Cardiac septum (tissue), 1 donor: ENCODE data around the gene NHLRC3. TPM values are rescaled to one million over a fixed set of nuclear protein-coding genes. Genes with fewer than 3 reads are reported as not detected.
"Not testable (repeated sequence)": the region's sequence is repeated elsewhere in the genome, so short reads cannot be mapped to it uniquely, and the experiment has no call there.

ENCODE experiments used
- DNase-seq: peaks from one replicate; pipeline ENCODE4 v3.0.0-alpha.2; 2020; ENCODE audit warnings: low spot score
- intact Hi-C: fragments of 100-400 bp; cut with DNase I; formaldehyde crosslinking; loops from one replicate; pipeline ENCODE4 v1.14.0; 2022
- total RNA-seq: library from RNA; stranded (reverse); fragmentation: NEBNext Ultra II Directional; extraction: Animal tissue kit (Norgen Biotek cat#: 25700); gene quantifications from one replicate; pipeline ENCODE4 v1.2.1, GENCODE V29; 2021
- donor health status: DM: no; HTN: no; CAD: no.

NHLRC3 gene
- total RNA-seq, 1 donor from 2014 or later: 13.2 TPM

DNA sequence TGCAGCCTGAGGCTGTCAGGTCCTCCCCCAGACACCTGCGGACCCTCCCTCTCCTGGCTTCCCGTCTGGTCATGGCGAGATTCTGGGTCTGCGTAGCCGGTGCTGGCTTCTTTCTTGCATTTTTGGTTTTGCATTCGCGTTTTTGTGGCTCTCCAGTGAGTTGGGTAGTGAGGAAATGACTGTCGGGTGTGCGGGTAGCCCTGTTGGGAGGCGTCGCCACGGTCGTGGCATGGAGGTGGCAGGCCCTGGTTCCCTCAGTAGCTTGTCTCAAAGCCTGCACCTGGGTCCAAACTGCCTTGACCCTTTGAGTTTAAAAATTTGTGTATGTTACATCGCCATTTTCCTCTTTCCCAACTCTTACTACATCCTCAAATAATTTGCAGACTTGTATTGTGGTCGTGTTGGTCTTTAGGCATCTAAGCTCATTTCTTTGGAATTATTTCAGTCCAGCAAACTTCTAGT is 344 bp downstream of the NHLRC3 start:
- no peak for DNase-seq
- intact Hi-C loops: loop anchor here (5.0 kb wide), 1 partner anchor 474 kb away; no protein-coding TSS in a partner anchor

DNA sequence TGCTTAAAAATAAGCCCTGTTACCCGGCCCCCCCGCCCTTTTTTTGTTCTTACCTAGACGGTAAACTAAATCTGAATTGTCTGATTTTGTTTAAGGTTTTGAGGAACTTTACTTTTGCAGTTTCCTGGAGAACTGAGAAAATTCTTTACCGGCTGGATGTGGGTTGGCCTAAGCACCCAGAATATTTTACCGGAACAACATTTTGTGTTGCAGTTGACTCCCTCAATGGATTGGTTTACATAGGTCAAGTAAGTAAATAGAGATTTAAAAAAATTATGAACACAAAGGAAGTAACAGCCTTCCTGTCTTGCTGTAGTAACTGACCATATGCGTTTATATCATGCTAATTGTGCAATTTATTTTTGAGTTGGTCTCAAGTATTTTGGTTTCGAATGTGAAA is 785 bp downstream of the NHLRC3 start:
- DNase-seq: no peak
- intact Hi-C loops: loop anchor here (5.0 kb wide), 1 partner anchor 473 kb away; no protein-coding TSS in a partner anchor

DNA sequence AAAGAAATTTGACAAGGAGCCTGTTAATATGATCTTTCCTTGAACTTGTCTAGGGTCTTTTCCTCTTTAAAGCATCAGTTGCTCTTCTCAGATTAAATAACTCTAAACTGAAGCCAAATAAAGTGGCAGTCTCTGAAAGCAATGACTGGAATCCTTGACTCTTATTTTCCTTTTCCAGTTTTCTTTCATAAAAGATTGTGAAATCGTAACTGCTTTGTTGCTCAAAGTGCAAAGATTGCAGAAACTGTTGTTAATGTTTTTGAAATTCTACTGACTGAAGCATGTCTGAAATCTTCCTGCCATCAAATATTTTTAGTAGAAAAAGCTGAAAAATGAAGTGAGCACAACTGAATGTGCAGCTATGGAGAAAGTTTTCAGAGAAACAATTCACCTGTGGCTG is 1.9 kb downstream of the NHLRC3 start:
- DNase-seq: no peak
- intact Hi-C loops: no loop called here

DNA sequence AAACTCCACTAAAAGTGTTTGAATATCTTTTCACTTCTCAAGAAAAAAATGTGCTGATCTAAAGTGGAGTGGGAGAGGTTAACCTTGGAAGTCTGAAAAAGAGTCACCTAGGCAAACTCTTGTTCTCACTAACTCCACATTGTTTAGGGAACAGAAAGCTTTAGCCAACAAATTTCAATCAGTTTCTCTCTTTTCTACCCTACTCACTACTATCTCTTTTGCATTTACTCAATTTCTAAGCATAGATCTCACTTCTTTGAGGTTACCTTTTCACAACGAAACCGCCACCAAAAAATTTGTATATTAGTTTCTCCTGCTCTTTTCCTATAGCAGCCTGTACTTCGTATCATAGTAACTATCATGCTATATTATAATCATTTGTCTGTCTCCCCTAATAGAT is 6.3 kb downstream of the NHLRC3 start:
- DNase-seq: no peak
- intact Hi-C loops: no loop called here

DNA sequence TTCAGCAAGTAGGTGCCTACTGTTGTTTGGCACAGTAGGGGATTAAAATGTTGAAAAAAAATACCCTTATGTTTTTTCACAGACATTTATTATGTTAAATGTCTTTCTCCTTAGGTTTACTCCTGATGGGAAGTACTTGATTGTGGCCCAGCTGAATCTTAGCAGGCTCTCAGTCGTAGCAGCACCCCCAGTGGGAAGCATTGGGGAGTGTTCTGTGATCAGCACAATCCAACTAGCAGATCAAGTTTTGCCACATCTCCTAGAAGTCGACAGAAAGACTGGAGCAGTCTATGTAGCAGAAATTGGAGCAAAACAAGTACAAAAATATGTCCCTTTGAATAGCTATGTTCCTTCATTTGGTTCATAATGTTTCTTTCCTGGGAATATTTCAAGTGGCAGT is 9.3 kb downstream of the NHLRC3 start:
- intact Hi-C loops: no loop called here
- no peak for DNase-seq

DNA sequence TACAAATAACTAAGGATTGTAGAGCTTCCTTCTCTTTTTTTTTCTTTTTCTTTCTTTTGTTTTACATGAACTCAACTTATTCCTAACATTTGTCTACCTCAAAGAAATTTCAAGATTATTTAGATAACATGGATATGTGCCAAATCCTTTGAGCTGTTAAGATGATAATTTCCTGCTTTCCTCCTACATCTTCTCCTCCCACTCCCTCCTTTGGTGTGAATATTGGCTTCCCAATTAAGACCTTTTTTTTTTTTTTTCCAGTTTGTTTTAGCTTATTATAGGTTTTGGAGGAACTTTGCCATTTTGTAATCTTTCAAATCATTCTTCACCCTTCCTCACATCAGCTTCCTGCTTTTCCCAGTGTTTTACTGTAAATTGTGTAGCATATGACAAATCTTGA is 10.6 kb downstream of the NHLRC3 start:
- no peak for DNase-seq
- intact Hi-C loops: no loop called here

DNA sequence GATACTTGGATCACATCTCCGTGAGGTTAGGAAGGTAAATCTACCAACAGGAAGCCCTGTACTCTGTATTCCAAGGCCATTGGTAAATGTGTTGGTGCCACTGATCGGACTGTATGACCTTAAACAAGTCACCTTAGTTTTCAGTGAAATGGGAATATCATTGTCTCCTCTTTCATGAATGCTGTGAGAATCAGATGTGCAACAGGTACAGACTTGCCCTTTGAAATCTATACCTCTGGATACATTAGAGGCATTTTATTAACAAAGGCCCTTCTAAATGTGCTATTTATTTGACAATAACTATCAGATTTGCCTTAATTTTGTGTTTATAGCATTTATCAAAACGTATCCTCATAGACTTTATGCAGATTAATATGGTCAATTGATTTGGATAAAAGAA is 11.0 kb downstream of the NHLRC3 start:
- intact Hi-C loops: no loop called here
- no peak for DNase-seq

DNA sequence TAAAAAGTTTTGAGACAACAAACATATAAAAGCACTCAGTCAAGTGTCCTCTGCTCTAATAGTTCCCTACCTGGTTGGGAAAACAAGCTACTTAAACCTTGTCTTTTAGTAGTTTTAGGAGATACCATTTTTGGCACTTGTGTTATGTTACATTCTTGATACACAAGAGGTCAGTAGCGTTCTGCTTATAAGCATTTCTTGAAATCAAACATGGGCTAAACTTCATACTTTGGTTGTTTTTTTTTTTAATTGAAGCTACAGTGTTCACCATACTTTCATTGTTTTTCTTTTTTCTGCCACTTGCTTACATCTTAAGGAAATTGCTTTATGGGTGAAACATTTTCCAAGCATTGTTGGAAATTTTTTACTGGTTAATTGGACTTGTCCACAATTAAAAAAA is 12.9 kb downstream of the NHLRC3 start:
- intact Hi-C loops: loop anchor here (5.0 kb wide), 4 partner anchors 91 to 626 kb away; no protein-coding TSS in a partner anchor
- DNase-seq: no peak

DNA sequence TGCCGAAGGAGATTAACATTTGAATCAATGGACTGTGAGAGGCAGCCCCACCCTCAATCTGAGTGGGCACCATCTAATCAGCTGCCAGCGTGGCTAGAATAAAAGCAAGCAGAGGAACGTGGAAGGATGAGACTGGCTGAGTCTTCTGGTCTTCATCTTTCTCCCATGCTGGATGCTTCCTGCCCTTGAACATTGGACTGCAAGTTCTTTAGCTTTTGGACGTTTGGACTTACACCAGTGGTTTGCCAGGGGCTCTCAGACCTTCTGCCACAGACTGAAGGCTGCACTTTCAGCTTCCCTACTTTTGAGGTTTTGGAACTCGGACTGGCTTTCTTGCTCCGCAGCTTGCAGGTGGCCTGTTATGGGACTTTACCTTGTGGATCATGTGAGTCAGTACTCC is 14.7 kb downstream of the NHLRC3 start:
- DNase-seq: no peak
- intact Hi-C loops: loop anchor here (5.0 kb wide), 4 partner anchors 89 to 624 kb away; no protein-coding TSS in a partner anchor

DNA sequence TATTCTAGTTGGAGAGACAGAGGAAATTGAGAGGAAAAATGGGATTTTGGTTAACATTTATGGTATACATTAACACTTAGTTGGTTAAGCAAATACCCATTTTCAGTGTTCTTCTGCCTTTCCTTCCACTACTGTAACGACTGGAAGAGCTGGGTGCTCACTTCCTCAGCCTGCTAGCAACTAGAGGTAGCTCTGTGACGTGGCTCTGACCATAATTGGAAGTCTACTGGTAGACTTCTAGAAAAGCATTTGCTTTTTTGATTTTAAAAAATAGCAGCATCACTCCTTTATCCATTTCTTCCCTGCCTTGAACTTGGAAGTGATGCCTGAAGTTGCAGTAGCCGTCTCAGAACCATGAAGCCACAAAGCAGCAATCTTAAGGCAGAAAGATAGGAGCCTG is 15.9 kb downstream of the NHLRC3 start:
- intact Hi-C loops: loop anchor here (5.0 kb wide), 4 partner anchors 88 to 623 kb away; no protein-coding TSS in a partner anchor
- DNase-seq: no peak

DNA sequence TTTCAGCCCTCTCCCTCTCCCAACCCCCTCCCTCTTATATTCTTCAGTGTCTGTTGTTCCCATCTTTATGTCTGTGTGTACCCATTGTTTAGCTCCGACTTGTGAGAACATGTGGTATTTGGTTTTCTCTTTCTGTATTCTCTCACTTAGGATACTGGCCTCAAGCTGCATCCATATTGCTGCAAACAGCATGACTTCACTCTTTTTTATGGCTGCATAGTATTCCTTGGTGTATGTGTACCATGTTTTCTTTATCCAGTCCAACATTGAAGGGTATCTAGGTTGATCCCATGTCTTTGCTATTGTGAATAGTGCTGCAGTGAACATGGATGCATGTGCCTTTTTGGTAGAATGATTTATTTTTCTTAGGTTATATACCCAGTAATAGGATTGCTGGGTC is 17.8 kb downstream of the NHLRC3 start:
- DNase-seq: no peak
- intact Hi-C loops: no loop called here

DNA sequence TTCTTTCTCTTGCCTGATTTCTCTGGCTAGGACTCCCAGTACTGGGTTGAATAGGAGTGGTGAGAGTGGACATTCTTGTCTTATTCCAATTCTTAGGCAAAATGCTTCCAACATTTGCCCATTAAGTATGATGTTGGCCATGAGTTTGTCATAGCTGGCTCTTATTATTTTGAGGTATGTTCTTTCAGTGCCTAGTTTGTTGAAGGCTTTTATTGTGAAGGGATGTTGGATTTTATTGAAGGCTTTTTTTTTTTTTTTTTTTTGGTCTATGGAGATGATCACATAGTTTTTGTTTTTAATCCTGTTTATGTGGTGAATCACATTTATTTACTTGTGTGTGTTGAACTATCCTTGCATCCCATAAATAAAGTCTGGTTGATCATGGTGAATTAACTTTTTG is 19.8 kb downstream of the NHLRC3 start:
- intact Hi-C loops: no loop called here

DNA sequence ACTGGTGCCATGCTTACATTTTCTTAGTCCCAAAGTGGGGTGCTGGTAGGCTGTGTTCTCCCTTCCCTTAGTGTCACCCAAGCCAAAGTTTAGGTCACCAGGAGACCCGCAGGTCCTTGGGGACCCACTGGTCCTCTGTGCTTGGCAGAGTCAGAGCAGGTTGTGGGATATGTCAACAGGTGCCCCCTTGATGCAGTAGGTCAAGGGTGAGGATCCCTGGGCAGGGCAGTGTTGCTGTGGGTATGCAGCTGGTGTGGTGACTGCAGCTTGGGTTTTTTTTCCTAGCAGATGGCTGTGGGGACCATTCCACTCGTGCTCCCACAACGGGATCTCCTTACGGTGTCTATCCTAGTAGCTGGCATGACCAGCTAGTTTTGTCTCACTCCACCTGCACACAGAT is 23.7 kb downstream of the NHLRC3 start:
- DNase-seq: no peak
- intact Hi-C loops: no loop called here

More for the DNA sequence above, 19.8 kb downstream of the NHLRC3 start:
- no peak for DNase-seq

DNA sequence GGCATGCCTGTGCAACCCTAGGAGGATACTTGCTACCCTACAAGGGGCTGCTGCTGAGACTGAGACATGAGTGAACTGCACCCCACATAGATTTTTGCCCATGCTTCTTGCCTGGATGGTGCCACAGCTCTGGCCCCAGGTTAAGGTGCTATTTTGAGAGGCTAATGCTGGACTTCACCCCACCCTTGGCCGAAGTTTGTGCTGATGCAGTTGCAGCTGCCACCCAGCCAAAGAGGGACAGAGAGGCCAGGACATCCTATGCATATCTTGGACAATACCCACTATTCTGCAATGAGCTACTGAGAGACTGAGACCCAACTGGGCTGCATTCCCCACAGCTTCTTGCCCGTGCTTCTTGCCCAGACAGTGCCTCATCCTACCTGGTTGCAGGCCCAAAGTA is 34.6 kb downstream of the NHLRC3 start:
- intact Hi-C loops: no loop called here
- no peak for DNase-seq

DNA sequence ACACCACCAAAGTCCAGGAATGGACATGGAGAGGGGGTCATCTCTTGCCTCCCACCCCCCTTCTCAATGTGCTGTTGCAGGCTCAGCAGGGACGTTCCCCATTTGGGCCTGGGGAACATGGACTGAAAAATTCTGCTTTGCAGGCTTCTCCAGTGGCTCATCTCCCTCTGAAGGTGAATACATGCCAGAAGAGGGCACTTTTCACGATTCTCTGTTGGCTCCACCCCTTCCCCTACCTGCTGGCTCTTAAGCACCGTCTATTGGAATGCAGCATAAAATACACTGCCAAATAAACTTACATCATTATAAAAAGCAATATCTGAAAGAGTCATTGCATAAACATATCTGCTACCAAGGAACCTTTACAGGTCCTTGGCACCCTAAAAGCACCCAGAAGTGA is 35.7 kb downstream of the NHLRC3 start:
- intact Hi-C loops: no loop called here
- DNase-seq: no peak

DNA sequence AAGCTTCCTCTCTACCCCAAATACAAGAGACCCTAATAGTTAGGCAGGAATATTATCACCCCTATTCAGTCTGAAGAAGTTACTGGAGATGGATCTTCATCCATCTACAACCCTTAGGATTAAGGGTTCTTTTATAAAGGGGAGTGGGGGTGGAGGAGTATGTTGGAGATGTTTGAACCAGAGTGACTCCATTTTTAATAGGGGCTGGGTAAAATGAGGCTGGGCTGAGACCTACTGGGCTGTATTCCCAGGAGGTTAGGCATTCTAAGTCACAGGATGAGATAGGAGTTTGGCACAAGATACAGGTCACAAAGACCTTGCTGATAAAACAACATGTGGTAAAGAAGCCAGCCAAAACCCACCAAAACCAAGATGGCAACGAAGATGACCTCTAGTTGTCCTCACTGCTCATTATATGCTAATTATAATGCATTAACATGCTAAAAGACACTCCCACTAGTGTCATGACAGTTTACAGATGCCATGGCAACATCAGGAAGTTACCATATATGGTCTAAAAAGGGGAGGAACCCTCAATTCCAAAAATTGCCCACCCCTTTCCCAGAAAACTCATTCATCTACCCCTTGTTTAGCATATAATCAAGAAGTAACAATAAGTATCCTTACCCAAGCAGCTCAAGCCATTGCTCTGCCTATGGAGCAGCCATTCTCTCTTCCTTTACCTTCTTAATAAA is 48.1 kb downstream of the NHLRC3 start:
- intact Hi-C loops, DNase-seq: not testable (repeated sequence)

DNA sequence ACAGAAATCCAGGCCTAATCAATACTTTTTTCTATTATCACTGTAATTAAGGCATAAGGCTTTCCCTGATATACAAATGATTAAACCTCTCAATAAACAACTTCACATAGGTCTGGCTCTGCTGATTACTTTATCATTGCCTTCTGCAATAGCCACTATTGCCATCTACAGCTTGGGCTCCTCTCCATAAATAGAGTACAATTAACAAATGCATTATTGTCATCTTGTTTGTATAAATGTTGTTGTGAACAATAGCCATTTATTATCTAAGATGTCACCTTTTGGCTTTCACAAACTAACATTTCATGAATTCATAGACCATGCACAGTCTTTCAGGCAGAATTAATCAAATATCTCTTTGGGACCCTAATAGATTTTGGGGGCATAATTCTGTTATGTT is 53.3 kb downstream of the NHLRC3 start:
- DNase-seq: no peak
- intact Hi-C loops: no loop called here

DNA sequence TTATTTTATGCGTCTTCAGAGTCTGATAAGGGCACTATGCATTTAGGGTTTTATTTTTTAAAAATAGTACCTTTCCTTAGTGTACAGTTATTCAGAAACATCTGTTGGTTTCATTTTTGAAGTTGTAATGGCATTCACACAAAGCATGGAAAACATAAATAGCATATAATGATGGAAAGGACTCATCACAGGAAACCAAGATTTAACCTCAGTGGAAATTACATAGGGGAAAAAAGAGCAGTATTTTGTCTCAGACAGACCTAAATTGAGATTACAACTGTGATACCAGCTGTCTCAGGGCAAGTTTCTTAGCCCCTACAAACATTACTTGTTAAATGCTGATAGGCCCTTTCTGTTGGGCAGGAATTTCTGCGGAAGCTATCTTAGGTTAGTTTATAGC is 57.2 kb downstream of the NHLRC3 start:
- intact Hi-C loops: no loop called here
- no peak for DNase-seq

DNA sequence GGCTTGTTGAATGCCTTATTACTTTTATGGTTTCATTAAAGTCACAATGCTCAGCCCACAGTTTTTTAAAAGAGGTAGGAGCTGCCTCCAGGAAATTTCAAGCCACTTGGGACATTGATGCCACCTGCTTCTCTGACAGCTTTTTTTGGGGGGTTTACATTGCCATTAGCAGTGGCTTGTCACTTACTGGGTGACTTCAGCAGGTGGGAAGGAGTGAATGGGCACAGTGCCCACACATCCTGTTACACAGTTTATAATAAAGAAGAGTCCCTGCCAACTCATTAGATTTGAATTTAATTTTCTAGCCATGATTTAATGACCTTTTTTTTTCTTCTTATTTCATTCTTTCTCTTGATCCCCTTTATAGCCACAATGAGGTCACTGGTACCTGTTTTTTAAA is 61.0 kb downstream of the NHLRC3 start:
- intact Hi-C loops: no loop called here
- DNase-seq: no peak
